Activated effector memory CD4-positive, alpha-beta T cell treated with anti-CD3 and anti-CD28 coated beads, Interleukin-2, amount 50 U/mL, for 16 hours (primary cell): ENCODE results near the gene CEP104.

ENCODE experiments used
- DNase-seq: peaks from one replicate; pipeline ENCODE4 v3.0.0-alpha.2; 2020

The CEP104 gene

DNA sequence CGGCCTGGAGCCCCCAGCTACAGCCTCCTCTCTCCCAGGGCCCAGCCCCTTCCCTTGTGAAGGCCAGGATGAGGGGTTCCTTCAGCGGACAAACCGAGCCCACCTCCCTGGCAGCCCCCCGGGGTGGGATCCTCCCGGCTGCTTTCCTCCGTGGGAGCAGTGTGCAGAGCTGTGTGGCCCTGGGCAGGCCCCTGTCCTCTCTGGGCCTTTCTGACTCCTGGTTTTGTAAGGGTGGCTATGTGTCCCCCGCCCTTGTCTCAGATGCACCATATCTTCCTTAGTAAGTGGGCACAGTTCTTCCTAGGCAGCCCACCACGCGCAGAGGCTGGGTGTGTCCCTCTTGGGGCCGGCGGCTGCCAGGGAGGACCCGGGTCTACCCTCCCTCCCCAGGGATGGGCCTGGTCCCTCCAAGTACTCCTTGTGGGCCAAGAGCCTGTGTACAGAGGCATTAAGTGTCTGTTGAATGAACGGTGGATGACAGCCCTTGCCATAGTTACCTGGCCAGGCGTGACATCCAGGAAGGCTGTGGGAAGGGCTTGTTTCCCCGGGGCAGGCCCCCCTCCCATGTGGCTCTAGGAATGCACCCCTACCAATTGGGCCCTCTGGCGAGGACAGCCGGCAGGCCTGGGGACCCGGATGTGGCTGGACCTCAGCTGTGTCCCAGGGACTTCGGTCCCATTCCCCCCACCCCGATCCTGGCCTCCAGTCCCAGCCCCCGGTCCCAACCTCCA lies 80.6 kb downstream of the CEP104 start:
- DNase-seq, result no peak

DNA sequence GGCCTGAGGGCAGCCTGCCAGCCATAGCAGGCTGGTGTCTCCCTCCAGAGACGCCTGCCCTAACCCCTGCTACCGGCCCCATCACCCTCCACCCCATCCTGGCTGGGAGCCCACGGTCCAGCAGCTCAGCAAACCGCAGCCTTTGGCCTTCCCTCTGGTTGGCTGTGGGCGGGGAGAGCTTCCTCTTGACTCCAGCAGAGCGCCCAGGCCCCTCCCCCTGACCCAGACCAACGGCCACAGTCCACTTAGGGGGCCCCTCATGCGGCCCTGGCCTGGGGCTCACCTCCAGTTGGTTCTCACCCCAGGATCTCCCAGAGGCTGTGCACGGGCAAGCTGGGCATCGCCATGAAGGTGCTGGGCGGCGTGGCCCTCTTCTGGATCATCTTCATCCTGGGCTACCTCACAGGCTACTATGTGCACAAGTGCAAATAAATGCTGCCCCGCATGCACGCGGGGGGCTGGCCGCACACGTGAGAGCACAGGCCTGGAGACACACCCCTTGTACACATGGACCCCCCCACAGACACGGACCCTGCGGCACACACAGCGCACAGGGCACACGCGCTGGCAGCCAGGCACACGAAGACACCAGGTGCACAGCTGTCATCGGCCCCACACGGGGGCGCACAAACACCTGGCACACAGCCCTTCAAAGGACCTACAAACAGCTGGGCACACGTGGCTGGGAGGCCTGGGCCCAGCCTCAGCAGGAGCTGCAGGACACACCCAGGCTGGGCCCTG lies 81.4 kb downstream of the CEP104 start:
- DNase-seq, result peak; percentile 84

DNA sequence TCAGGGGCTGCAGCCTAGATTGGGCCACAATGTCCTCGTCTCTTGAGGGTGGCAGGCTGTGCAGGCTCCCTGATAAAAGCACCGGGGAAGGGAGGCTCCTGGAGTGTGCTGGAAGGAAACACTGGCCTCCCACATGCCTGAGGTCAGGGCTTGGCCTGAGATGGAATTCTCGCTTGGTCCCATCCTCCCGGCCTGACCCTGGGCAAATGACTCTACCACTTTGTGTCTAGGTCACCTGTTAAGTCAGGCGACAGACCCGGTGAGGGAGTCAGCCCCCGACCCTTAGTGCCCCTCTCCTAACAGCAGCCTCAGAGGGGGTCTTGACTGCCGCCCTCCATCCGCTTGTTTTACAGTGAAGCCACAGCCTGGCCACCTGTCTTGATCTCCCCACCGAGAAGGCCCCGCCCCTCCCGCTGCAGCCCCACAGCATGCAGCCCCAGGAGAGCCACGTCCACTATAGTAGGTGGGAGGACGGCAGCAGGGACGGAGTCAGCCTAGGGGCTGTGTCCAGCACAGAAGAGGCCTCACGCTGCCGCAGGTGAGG lies 82.0 kb downstream of the CEP104 start:
- DNase-seq, result no peak

DNA sequence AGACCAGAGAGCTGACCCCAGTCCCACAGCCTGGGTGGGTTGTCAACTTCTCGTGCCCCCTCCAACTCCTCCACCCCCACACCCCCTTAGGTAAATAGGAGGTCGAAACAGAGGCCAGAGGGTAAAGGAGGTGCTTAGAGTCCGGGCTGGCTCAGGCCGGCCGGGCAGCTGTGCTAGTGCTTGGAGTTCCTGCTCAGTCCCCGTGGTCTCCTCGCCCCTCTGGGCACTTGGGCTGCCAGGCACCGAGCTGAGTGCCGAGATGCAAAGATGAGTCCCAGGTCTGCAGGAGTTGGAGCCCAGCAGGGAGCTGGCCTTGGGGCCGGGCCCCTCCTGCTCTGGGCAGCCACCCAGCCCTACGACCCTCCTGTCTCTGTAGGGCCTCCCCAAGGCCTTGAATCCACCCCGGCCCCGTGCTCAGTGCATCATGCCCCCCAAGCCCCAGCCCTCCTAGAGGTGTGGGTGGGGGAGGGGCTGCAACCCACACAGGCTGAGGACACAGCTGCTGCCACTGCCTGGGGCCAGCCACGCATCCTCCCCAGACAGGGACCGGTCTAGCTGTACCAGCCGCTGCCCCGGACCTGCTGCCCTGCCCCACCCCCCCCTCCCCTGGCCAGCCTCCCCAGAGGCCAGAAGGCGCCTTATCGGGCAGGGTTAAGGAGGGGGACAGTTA lies 82.6 kb downstream of the CEP104 start:
- DNase-seq, result no peak

DNA sequence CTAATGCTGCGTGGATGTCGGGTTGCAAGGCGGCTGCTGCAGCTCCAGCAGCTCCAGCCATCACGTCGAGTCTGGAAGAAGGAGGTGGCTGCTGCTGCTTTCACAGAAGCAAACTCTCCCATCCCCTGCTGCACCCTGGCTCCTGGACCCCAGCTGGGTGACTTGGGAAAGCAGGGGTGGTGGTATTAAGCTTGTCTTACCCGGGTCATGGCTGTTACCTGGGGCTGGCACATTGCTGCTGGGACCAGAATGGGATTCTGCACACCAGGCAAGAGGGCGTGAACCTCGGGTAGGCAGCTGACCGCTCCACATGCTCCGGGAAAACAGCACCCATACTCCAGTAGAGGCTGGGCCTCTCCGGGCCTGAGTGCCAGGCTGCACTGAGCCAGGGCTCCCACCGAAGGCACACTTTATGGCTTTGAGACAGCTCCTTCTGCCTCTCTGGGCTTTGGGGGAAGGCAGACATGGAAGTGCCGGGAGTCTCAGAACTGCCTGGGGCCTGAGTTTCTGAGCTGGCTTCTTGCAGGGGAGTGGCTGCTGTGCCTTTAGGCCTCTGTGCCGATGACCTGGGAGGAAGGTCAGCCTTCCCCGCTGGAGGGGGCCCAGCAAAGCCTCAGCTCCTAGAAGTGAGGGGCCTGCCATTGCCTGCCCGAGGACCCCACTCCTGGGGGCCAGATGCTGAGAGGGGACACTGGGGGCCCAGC lies 83.3 kb downstream of the CEP104 start:
- no peak for DNase-seq

DNA sequence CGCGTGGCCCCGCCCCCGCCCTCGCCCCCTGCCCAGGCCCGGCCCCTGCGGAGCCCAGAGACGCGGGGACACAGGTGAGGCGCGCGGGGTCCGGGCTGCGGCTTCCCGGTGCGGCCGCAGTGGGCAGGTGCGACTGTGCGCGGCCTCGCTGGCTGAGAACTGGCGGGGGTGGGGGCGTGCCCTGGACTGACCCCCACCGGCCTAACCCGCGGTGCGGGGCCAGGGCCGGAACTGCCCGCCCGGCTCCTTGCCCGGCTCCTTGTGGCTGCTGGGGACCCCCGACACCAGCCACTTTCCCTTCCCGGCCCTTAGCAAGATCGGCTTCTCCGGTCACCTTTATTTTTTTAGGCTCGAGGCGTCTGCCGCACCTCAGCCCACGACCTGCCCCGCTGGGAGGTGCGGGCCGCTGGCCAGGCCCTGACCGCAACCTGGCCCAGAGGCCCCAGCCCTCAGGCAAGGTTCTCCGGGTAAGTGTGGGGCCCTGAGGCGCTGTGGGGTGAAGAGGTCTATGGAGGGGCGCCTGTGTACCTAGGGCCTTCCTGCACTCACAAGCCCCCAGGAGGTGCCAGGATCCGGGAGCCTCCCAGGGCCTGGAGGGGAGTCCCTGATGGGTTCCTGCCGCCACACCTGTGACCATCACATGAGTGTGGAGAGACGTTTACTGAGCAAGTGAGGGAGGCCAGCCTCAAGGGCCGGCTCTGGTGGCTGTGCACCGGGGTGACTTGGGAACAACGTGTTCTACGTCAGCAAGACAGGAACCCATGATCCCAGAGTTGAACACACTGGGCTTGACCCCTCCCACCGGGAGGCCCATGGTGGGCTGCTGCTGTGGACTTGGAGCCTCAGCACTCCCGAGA lies 84.1 kb downstream of the CEP104 start, which contains the start of gene SMIM1:
Gene SMIM1, plus strand, starts transcription at position 35 of the 857 bp plus-strand sequence. CDS start 2,625 bp downstream, outside the sequence.
- DNase-seq, result no peak

DNA sequence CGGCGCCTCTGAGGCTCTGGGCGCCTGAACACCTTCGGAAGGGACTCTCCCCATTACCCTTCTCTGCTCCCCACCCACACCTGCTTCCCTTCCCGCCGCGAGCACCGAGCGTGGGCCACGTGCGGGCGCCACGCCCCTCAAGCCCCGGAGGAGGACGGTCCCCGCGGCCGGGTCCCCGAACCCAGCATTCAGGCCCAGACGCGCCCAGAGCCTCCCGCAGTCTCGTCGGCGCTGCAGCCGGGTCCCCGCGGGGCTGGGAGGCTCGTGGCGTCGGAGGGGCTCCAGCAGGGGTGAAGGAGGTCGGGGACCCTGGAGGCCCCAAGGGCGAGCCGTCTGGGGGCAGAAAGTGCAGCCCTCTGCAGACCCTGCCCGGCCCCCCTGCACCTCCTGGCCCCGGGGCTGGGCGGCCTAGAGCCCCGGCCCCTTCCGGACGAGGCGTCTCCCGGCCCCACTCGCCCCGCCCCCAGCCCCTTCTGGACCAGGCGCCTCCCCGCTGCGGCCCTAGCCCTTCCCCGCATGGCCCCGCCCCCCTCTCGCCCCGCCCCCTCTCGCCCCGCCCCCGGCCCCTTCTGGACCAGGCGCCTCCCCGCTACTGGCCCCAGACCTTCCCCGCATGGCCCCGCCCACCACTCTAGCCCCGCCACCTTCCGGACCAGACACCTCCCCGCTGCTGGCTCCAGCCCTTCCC lies 84.8 kb downstream of the CEP104 start:
- DNase-seq, result peak; percentile 94

DNA sequence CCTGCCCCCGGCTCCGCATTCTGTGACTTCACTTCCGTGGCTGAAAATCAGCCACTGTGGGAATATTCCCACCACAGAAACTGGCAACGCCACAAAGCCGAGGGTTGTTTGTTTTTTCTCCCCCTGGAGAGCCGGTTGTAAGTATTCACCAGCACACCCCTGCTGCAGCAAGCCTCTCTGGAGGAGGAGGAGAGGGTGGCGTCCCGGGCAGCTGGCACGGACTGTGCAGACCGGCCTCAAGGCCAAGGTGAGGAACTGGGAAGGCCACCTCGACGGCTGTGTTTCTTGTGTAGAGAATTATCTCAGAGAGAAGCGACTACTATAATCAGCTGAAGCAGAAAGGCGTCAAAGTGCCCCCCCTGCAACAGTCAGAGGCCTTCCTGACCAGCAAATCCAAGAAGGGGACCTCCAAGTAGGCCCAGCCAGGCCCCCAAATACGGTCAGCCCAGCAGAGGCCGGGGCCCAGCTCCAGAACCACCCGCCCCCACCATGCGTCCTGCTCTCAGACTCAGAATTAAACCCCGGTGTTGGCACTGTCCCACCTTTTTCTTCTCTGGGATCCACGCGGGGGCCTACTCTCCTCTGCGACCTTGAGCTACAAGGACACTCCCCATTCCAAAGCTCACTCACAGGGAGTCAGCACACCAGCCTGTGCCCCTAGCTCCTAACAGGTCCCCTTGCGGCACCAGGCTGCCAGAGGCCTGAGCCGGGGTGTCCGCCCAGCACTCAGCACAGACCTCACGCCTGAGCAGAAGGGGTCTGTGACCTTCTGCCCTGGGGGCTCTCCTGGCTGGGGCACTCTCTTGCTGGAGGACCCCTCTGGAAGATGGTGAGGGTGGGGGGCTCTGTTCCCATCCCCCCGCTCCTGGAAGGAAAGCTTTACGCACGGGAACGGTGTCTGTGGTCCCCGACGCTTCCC lies 85.6 kb downstream of the CEP104 start:
- no peak for DNase-seq

DNA sequence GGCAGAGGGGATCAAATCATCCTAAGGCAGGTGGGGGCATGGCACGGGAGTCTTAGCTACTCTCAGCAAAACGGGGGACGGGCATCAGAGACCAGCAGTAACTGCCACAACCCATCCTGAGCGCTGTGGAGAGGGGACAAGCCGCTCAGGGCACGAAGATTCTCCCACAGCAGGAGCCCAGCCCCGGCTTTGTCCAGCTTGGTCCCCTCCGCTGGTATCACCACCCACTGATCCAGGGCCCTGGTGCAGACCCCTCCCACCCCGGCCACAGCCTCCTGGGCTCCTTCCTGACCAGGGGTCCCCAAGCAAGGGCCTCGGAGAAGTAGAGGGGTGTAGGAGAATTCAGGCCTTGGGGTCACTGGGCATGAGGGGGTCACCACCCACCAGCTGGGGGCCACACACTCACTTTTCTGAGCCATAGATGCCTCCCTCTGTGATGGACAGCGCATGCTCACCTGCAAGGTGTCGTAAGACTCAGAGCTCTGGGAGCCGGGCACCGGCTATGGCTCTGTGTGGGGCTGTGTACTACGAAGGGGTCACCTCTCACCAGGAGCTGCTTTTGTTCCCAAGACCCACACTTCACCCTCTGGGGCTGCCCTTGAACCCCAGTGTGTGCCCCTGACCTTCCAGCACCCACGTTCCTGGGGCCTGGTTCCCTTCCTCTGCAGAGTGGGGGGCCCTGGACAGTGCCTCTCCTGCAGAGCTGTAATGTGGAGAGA lies 86.8 kb downstream of the CEP104 start:
- DNase-seq, result no peak

DNA sequence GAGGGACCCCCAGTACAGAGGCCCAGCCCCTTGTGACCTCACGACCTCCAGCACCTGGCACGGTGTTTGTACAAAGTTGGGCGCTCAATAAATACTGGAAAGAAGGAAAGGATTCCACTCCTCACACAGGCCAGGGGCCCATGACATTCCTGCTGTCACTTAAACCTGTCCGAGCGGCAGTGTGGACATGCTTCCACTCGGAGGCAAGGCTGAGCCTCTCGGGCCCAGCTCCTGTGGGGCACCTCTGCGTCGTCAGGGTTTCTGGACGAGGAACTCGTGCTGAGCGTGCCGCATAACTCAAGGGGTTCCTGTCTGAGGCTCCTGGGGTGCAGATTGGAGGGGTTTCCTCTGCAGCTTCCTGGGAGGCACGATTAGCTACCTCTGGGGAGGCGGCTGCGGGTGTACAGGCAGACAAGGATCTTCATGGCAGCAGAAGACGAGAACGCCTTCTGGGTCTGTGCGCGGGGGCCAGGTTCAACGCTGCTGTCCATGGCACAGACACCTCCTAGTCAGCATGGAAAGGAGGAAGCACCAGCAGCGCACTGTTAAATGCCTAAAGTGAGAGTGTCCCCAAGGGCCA lies 88.1 kb downstream of the CEP104 start:
- DNase-seq, result no peak

DNA sequence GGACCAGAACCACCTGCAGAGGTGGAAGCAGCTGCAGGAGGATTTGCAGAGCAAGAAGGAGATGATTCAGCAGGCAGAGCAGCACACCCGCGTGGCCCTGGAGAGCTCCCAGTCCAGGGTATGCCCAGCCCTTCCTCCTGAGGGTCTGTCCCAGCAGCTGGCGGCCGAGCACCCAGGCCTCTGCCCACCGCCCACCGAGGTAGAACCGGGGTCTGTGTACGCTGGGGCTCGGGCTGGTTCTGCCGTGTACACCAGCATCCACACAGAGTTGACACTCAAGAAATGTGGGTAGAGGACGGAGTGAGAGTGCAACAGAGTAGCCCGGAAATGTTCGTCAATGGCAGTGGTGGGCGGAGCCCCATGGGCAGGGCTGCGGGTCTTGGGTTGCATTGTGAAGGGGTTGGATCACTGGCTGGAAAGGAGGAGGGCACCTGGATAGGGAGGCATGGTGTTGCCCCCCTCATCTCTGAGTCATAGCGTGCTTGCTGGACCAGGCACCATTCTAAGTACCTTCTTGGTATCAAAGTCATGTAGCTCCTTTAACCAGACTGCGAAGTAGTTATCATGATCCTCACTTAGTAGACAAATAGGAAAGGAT lies 89.6 kb downstream of the CEP104 start:
- DNase-seq, result no peak

DNA sequence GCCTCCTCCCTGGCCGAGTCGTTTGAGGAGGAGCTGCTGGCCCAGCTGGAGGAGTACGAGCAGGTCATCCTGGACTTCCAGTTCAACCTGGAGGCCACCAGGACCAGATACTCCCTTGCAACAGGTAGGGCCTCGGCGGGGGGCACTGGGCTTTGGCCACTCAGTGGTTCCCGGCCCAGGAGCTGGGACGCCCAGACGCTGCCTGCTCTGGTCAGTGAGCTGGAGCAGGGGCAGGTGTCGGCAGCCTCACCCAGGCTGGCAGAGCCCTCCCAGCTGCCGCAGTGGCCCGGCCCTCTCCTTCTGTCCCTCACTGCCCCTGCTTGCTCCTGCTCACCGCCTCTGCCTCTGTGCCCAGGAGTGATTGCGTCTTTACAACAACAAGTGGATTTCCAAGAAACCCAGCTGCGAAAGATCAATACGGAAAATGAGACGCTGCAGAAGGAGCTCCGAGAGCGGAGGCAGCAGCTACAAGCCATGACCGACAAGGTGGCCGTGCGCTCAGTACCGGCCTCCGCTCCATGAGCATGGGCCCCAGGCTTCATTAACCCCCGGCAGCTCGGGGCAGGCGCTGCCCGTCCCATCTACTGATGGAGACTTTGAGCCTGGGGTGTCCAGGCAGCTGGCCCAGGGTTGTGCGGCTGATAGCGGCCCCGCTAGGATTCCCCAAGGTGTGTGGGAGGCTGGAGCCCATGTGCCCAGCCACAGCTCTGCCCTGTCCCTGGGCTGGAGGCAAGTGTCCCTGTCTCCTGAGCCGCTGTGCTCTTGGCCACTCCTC lies 93.5 kb downstream of the CEP104 start:
- no peak for DNase-seq

DNA sequence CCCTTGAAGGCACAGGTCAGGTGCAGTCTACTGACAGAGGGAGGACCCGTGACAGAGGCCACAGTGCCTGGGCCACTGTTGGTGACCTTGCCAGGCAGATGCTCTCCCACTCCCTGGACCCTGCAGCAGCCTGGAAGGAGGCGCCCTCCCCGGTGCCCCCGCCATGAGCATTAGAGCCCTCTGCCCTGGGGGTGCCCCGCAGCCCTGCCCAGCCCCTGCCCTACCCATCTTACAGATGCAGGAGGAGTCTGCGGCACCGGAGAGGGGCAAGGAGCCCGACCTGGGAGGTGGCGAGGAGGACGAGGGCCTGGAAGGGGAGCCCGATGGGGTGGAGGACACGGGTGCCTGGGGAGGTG lies 94.2 kb downstream of the CEP104 start:
- DNase-seq, result no peak

DNA sequence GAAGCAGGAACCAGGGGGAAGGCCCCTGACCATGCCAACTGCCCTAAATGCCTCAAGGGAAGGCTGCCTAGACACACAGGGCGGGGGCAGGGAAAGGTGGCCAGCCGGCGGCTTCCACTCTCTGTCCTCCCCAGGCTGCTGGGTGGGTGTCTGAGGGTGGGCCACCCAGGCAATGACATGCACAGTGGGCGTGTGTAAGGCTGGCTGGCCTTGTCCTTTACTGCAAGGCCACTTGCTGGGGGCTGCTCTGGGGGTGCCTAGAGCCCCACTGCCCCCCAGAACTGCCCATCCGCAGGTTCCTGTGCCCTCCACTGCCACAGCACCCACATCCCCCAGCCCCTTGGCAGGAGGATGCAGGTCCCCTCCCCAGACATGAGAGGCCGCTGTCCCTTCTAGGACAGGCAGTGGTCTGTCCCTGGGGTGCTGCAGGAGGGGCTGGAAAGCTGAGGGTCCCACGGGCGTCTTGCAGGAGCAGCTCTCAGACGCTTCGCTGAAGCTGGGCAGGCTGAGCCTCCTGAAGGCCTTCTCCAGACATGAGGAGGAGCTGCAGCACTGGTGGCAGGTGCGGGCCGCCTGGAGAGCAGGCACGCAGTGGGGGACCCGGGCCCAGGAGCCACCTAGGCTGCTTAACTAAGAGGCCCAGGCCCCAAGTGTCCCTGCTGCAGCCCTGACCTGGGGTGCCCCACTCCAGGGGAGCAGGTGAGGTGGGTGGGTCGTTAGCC lies 94.7 kb downstream of the CEP104 start:
- DNase-seq, result no peak
